Stimulated activated CD8-positive, alpha-beta memory T cell treated with anti-CD3 and anti-CD28 coated beads, Interleukin-7, amount 100 ng/mL, for 24 hours (primary cell): ENCODE measurements around the gene SEPTIN5.

Experiments used
- DNase-seq: peaks from one replicate; pipeline ENCODE4 v3.0.0-alpha.2; 2020; ENCODE audit warnings: low read depth

The SEPTIN5 gene

GRCh38 chr22:19748991-19749664, 34.8 kb downstream of the SEPTIN5 start:
- DNase-seq, result no peak

GRCh38 chr22:19749876-19750275, 35.6 kb downstream of the SEPTIN5 start:
- no peak for DNase-seq

- no peak for DNase-seq
Observed at GRCh38 chr22:19750507-19751490, 36.5 kb downstream of the SEPTIN5 start.

GRCh38 chr22:19751497-19752245, 37.4 kb downstream of the SEPTIN5 start:
- no peak for DNase-seq

- DNase-seq, result no peak
Observed at GRCh38 chr22:19753090-19753842, 39.0 kb downstream of the SEPTIN5 start.

GRCh38 chr22:19753996-19754700, 39.8 kb downstream of the SEPTIN5 start:
- DNase-seq, result no peak

GRCh38 chr22:19754701-19755144, 40.4 kb downstream of the SEPTIN5 start:
- DNase-seq, result no peak

- no peak for DNase-seq
Observed at GRCh38 chr22:19755145-19755710, 40.9 kb downstream of the SEPTIN5 start.

GRCh38 chr22:19755722-19756287, 41.5 kb downstream of the SEPTIN5 start:
- DNase-seq, result no peak

- peak; percentile 22 for DNase-seq
Observed at GRCh38 chr22:19756288-19757128, 42.2 kb downstream of the SEPTIN5 start.

GRCh38 chr22:19757140-19757984, 43.1 kb downstream of the SEPTIN5 start:
- DNase-seq, result no peak

GRCh38 chr22:19757985-19758895, 43.9 kb downstream of the SEPTIN5 start:
- no peak for DNase-seq

- no peak for DNase-seq
Observed at GRCh38 chr22:19758896-19759426, 44.7 kb downstream of the SEPTIN5 start.

- DNase-seq, result no peak
Observed at GRCh38 chr22:19759427-19760057, 45.2 kb downstream of the SEPTIN5 start.

- no peak for DNase-seq
Observed at GRCh38 chr22:19760058-19760950, 46.0 kb downstream of the SEPTIN5 start, which contains the start of gene TBX1. TSS of gene TBX1 (plus strand) at chr22:19760778. CDS start at chr22:19760844, 66 bp downstream.
